ENCODE results near the gene KRT6B.
"Not testable (repeated sequence)": the region's sequence is repeated elsewhere in the genome, so short reads cannot be mapped to it uniquely, and the experiment has no call there.

Gene KRT6B

GRCh38 chr12:52452101-52452500, at the start of gene KRT6B:
Gene KRT6B, minus strand, starts transcription at chr12:52452146. Its CDS starts 68 bp downstream, at chr12:52452078.
- in situ Hi-C loops (cut with MboI; ENCODE audit: low sequenced_read_pairs) = no loop called here

DNA sequence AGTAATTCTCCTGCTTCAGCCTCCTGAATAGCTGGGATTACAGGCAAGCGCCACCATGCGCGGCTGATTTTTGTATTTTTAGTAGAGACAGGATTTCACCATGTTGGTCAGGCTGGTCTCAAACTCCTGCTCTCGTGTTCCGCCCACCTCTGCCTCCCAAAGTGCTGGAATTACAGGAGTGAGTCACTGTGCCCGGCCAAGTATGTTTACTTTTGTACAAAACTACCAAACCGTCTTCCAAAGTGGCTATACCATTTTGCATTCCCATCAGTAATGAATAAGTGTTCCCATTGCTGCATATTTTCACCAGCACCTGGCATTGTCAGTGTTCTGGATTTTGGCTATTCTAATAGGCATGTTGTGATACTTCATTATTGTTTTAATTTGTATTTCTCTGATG, 49.5 kb upstream of the KRT6B start:
- in situ Hi-C loops (cut with MboI; ENCODE audit: low sequenced_read_pairs) = no loop called here

- in situ Hi-C loops (cut with MboI; ENCODE audit: low sequenced_read_pairs) = not testable (repeated sequence)
These were observed 48.6 kb upstream of the KRT6B start for GRCh38 chr12:52500574-52500973.

- in situ Hi-C loops (cut with MboI; ENCODE audit: low sequenced_read_pairs) = no loop called here
These were observed 48.0 kb upstream of the KRT6B start for GRCh38 chr12:52499806-52500560.

DNA sequence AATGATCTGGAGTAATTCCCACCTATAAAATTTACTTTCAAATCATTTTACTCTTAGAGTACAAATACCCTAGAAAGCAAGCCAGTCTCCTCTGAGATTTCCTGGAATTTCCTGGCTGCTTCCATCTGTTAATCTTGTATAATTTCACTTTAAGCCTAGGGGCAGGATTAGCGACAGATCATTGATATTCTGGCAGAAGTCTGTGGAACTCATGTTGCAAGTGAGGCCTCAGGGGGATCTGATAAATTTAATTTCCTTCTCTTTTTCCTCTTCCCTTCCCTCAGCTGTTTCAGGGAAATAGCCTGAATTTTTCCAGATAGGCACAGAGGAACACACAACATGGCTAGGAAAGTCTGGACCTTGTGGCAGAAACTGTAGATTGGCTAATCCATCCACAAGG, 47.0 kb upstream of the KRT6B start:
- in situ Hi-C loops (cut with MboI; ENCODE audit: low sequenced_read_pairs) = no loop called here

DNA sequence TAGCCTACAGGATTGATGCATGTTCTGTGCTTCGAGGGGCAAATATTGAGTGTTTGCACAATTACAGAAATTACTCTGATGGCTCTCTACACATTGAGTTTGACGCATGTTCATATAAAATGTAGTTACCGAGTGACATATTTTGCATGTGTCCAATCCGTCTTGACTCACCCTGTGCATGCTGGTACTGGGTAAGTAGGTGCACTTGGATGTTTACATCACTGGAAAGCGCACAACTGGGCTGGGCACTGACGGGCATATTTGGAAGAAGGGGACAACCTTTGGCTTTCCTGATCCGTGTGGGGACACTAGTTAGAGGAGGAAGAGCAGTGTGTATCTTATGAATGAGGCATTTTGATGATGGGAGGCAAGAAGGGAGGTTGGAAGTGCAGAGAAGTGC, 46.0 kb upstream of the KRT6B start:
- in situ Hi-C loops (cut with MboI; ENCODE audit: low sequenced_read_pairs) = no loop called here

GRCh38 chr12:52496590-52497071, 44.7 kb upstream of the KRT6B start:
- in situ Hi-C loops (cut with MboI; ENCODE audit: low sequenced_read_pairs) = no loop called here

DNA sequence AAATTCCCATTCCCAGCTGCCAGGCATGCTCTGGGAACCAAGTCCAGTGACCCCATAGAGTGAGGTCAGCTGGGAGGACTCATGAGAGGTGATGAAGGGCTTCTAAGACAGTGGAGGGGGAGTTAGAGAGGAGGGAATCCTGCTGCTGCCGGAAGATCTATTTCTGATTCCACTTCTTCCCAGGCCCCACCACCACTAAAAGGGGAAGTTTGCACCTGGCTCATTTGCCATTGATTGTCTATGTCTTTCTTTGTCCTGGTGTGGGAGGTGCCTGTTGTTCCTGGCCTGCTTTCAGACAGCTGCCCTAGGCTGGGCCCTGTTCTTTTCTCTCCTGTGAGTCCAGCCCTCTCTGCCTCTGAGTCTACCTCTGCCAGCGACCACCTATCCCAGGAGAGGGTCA, 44.1 kb upstream of the KRT6B start:
- in situ Hi-C loops (cut with MboI; ENCODE audit: low sequenced_read_pairs) = no loop called here

GRCh38 chr12:52495389-52495788, 43.4 kb upstream of the KRT6B start:
- in situ Hi-C loops (cut with MboI; ENCODE audit: low sequenced_read_pairs) = no loop called here

DNA sequence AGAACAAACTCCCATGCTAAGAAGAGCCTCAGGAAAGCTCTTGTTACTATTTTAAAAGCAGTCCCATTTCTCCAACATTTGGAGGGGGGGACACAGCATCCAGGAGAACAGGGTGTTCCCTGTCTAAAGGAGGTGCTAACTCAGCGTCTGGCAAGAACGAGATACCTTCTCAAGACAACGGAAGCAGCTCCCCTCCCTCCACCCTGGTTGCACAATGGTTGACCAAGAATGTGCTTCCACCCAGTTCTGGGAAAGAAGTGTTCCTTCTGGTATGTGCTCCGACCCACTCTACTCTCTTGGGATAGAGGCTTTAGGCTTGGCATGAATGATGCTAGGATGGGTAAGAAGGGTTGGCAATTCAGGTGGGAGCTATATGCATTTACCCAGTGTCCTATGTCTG, 42.6 kb upstream of the KRT6B start:
- in situ Hi-C loops (cut with MboI; ENCODE audit: low sequenced_read_pairs) = no loop called here

DNA sequence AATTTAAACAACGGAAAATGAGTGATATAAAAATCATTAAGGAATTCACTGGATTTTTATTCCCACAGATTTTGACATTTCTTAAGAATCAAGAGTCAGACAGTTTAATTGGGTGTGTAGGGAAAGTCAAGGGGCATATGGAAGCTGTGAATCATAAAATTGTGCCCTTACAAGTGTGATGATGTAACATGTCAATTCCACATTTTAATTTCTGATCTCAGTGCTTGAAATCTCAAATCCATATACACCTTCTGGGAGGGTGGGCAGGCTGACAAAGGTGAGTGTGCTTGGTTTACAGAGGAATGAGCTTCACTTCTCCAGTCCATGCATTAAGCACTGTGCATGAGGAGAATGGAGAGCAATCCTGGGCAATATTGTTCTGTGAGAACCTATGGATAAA, 42.2 kb upstream of the KRT6B start:
- in situ Hi-C loops (cut with MboI; ENCODE audit: low sequenced_read_pairs) = no loop called here

- in situ Hi-C loops (cut with MboI; ENCODE audit: low sequenced_read_pairs) = no loop called here
These were observed 41.2 kb upstream of the KRT6B start, which contains the start of gene KRT6A for GRCh38 chr12:52493172-52493571. Gene KRT6A, minus strand, starts transcription at chr12:52493257. Its CDS starts 69 bp downstream, at chr12:52493188.

GRCh38 chr12:52492405-52492804, 40.5 kb upstream of the KRT6B start:
- in situ Hi-C loops (cut with MboI; ENCODE audit: low sequenced_read_pairs) = not testable (repeated sequence)

- in situ Hi-C loops (cut with MboI; ENCODE audit: low sequenced_read_pairs) = not testable (repeated sequence)
These were observed 39.5 kb upstream of the KRT6B start for GRCh38 chr12:52491495-52491894.

DNA sequence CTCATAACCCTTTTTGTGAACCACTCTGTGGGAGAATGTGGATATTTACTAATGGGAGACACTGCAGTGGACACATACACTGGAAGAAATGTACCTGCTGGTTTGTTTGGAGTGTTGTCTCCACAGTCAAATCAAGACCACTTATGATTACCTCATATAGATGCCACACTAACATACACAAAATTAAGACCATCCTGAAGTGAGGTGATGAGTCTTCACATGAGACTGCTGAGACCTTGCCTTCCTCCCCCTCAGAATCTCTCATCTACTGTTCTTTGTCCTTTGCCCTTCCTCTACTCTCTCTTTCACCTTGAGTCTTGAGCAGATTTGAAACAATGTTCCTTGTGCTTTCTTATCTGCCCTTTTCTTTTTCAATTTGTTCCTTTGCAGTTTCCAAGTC, 36.8 kb upstream of the KRT6B start:
- in situ Hi-C loops (cut with MboI; ENCODE audit: low sequenced_read_pairs) = no loop called here

DNA sequence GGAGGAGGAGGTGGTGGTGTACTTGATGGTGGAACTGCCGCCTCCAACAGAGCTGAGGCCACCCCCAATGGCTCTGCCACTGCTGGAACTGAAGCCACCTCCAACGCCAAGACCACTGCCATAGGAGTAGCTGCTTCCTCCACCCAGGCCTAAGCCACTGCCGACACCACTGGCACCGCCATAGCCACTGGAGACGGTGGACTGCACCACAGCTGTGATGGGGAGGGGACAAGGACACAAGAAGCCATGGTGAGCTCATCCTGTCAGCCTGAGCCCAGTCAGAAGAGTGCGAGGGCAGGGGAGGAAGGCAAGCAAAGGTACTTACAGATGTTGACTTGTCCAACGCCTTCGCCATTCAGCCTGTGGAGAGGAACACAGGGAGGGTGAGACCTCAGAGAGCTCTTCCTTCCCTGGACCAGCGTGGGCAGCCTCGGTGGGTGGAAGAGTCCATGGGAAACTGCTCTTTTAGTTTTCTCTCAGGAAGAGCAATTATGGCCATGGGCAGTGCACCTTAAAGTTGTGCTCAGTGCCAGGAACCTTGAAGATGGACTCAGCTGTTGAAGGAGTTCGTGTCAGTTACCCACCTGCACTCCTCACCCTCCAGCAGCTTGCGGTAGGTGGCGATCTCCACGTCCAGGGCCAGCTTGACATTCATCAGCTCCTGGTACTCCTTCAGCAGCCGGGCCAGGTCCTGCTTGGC, 35.9 kb upstream of the KRT6B start:
- in situ Hi-C loops (cut with MboI; ENCODE audit: low sequenced_read_pairs) = not testable (repeated sequence)

DNA sequence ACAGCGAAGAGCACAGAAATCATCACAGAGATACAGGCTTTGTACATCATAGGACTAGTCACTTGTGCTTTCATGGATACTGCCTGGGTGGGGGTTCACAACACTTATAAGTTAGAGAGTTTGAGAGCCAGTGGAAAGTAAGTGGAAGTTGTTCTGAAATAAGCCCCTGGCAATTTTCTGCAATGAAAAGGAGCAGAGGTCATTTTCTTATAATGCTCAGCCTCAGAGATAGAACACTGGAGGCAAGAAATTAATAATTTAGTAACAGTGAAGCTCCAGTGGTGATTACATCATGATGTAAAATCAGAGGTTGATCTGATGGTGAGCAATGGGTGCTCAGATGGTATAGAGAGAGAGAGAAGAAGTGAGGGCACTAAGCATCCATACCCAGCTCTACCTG, 35.3 kb upstream of the KRT6B start:
- in situ Hi-C loops (cut with MboI; ENCODE audit: low sequenced_read_pairs) = no loop called here

DNA sequence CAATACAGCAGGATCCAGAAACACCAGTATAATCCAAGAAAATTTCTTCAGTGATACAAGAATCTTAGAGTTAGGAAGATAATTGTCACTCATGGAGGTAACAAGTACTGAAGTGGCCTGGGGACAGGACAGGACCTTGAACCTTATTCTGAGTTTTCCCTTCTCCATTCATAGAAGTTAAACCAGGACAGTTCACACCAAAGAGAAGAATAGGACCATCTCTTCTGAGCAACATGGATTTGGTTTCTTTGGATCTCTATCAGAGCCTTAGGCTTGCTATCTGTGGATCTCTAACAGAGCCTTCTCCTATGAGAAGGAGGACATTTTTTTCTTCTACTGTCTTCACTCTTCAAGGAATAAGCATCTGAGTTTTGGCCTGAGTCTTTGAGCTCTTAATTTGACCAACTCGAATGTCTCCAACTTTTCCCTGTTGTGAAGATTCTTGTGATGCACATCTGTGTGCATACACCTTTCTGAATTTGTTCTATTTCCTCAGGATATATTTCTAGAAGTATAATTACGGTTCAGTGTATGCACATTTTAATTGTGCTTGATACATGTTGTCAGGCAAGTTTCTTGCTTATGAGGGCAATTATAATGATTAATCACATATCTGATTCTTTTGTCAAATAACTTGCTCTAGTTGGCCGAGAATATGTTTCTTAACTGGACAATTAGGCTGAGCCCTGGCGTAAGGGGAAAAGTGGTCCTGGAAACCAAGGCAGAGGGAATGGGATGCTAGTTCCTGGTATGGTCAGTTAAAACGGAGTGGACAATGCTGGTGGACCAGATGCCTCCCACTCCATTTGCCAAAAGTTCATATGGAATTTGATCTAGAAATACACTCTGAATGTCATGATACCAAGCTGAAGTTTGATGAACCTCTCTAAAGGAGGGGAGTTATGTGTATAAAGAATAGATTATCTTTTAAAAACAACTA, 34.5 kb upstream of the KRT6B start:
- in situ Hi-C loops (cut with MboI; ENCODE audit: low sequenced_read_pairs) = no loop called here

DNA sequence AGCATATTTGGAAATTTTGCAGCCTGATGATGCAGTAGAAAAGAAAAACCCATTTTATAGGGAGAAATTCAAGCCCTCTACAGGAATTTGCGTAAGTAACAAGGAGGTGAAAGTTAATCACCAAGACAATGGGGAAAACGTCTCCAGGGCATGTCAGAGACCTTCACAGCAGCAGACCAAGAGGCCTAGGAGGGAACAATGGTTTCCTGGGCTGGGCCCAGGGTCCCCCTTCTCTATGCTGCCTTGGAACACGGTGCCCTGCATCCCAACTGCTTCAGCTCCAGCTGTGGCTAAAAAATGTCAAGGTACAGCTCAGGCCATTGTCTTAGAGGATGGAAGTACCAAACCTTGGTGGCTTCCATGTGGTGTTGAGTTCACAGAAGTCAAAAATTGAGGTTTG, 28.1 kb upstream of the KRT6B start:
- in situ Hi-C loops (cut with MboI; ENCODE audit: low sequenced_read_pairs) = no loop called here

GRCh38 chr12:52477651-52478050, 25.7 kb upstream of the KRT6B start:
- in situ Hi-C loops (cut with MboI; ENCODE audit: low sequenced_read_pairs) = no loop called here

- in situ Hi-C loops (cut with MboI; ENCODE audit: low sequenced_read_pairs) = no loop called here
These were observed 22.3 kb upstream of the KRT6B start for GRCh38 chr12:52474212-52474611.

All from HL-60/S4 (cell line).